Hypothalamus (tissue), 51 donors: ENCODE measurements around the gene LOC128125822.
"Not testable (repeated sequence)": the region's sequence is repeated elsewhere in the genome, so short reads cannot be mapped to it uniquely, and the experiment has no call there.

ENCODE experiments used
- DNase-seq, 51 donors: peaks; one replicate each; lab custom pipeline; 2025; lab: John Stamatoyannopoulos, UW

Gene LOC128125822

DNA sequence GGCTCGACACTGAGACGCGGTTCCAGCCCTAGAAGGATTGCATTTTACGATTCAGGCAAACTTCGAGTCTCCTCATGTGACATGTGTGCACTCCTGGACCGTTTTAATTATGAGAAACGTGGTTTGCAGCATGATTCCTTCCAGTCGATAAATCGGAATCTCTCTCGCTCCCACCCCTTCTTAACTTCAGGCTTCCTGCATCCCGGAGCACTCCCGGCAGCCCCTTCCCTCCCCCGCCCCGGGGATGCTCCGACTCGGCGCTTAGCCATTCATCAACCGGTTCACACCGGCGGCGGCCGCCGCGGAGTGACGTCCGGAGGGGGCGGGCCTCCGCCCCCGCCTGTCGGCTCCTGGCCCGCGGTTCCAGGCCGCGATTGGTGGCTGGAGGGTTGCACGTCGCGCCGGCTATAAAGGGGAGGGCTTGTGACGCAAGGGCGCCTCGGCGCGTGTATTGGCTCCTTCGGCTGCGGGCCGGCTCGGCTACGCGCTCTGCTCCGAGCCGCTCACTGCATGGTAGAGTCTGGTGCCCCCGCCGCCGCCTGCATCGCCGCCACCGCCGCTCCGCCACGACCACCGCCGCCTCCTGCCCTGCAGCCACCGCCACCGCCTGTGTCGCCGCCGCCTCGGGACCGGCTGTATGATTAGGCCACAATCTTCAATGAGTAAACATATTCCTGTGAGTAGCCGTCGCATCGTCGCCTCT is at the start of gene LOC128125822, which contains the start of gene PTP4A1:
TSS of gene LOC128125822 (plus strand) at position 437 of the 703 bp plus-strand sequence.
TSS of gene PTP4A1 (plus strand) at position 437 of the 703 bp plus-strand sequence. CDS start 4,401 bp downstream, outside the sequence.
- DNase-seq, result peak; percentile 80 to 100 (median 97)

GRCh38 chr6:63522911-63523287 is 49.4 kb upstream of the LOC128125822 start:
- not testable (repeated sequence) for DNase-seq

GRCh38 chr6:63523630-63524029 is 48.6 kb upstream of the LOC128125822 start:
- DNase-seq, result no peak

DNA sequence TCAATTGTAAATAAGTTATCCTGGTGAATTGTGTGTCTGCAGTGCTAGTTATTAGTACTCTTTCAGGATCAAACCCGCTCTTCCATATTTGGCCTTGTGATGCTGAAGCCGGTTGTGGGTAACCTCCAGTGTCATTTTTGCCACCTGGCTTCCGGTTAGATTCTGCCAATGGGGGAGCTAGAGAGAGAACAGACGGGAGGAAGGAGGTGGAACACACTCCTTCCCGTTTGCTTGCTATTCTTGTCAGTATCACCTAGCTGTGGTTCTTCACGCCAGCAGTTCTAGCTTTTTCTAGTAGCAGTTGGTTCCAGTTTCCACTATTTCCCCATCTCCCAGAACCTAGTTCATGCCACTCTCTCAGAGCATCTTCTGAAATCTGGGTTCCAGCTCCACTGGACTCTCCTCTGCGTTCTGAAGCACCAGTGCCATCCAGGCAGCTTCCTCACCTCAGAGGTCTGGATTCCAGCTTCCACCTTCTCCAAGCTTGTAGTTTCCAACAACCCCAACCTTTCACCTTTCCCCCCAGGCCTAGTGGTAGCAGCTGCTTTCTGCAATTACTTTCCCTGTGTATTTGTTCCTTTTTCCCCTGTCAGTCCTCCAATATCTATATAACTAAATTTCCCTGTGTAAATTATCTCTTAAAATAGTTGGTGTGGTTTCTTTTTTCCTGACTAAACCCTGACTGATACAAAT is 46.9 kb upstream of the LOC128125822 start:
- no peak for DNase-seq

GRCh38 chr6:63526931-63527330 is 45.3 kb upstream of the LOC128125822 start:
- no peak for DNase-seq

DNA sequence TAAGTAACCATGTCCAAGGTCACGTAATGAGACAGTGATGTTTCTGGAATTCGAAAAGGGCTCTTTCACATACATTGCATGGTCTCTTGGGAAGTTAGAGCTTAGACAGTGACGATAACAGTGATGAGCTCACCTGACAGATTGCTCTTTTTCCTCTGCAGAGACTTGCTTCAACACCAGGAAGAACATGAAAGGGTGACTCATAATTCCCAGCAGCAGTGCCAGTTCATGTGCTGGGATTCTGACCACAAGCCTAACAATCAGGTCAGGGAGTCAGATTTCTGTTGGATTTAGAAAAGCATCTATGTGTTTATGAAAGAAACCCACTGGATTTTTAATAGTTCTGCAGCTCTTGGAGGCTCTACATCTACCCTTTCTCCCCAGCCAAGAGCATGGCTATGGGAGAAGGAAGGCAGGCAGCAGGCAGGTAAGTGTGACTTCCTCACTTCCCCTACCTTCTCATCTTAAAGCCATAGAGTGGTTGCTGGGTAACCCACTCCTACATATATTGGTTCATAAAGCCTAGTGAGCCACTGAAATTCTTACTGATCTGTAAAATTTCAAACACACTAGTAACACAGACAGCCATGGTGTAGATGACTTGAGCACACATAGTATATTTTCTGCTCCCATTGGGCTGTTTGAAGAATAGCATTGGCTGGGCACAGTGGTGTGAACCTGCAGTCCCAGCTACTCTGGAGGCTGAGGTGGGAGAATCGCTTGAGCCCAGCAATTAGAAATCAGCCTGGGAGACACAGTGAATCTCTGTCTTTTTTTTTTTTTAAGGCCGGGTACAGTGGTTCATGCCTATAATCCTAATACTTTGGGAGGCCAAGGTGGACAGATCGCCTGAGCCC is 44.4 kb upstream of the LOC128125822 start:
- DNase-seq, result no peak

- no peak for DNase-seq
Observed at GRCh38 chr6:63529498-63529897, 42.8 kb upstream of the LOC128125822 start.

DNA sequence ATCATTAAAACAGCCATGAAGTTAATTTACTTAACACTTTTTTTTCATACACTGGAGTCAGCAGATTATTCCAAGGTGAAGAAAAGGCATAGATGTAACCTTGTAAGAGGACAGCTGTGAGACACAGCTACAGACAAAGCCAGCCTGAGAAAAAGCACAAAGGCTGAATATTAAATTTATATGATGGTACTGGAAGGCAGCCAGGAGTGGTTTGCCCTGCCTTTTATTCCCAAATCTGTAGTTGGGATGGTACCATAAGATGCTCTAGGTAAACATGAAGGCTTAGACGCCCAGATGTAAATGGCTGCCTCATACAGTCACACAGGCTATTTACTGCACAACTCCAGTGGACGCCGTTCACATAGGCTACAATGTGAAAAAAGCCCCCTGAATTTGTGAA is 42.1 kb upstream of the LOC128125822 start:
- no peak for DNase-seq

- no peak for DNase-seq
Observed at GRCh38 chr6:63530991-63531390, 41.3 kb upstream of the LOC128125822 start.

- no peak for DNase-seq
Observed at GRCh38 chr6:63533026-63533425, 39.3 kb upstream of the LOC128125822 start.

DNA sequence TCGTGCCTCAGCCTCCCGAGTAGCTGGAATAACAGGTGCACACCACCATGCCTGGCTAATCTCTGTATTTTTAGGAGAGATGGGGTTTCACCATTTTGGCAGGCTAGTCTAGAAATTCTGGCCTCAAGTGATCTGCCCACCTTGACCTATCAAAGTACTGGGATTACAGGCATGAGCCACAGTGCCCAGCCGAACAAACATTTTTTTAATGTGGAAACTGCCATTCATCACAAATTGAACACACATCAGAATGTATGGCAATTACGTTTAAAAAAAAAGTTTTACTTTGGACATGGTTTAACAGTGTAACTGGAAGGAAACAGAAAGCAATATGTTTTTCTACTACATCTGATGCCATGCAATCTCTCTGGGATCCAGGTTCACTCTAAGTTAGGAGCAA is 38.3 kb upstream of the LOC128125822 start:
- no peak for DNase-seq

DNA sequence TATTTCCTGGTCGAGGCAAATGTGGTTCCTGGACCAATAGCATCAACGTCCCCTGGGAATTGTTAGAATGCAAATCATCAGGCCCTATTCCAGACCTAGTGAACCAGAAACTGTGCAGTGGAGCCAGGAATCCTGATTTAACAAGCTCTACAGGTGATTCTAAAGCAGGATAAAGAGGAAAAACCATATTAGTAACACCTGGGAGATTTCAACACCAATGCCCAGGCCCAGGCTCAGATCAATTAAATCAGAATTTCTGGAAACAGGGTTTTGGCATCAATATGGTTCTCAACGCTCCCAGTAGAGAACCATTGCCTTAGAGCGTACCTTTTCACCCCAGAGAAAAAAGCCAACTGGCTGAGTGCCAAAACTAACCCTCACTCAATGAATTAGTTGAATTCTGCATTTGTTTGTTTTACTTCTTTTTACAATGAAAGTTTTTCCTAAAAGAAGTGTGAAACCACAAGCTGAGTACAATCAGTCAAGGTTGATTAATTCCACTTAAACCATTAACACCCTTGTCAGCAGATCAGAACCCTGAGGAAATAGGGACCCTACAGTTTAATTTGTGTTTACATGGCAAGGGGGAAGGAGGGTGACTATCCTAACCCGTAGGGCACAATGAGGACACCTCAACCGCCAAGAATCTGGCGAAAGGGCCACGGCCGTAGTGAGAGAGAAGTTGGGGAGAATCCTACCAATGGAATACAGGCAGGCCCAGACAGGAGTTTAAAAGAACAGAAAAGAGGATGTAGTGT is 34.9 kb upstream of the LOC128125822 start:
- DNase-seq, result no peak

DNA sequence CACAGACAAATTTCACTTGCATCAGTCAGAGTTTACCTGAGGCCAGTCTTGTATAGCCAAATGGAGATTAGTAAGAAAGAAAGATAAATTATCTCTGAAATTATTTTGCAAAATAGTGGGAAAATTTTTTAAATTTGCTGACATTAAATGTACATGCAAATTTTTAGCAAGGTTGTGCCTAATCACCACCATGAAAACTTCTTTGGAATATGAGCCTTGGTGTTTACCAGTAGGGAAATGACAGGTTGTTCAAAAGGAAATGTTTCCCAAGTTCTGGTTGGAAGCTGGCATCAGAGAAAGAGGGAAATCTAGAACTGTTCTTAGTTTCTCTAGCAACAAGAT is 34.4 kb upstream of the LOC128125822 start:
- no peak for DNase-seq

GRCh38 chr6:63538550-63538949 is 33.7 kb upstream of the LOC128125822 start:
- no peak for DNase-seq

GRCh38 chr6:63543001-63543400 is 29.3 kb upstream of the LOC128125822 start:
- no peak for DNase-seq

- no peak for DNase-seq
Observed at GRCh38 chr6:63543982-63544381, 28.3 kb upstream of the LOC128125822 start.

DNA sequence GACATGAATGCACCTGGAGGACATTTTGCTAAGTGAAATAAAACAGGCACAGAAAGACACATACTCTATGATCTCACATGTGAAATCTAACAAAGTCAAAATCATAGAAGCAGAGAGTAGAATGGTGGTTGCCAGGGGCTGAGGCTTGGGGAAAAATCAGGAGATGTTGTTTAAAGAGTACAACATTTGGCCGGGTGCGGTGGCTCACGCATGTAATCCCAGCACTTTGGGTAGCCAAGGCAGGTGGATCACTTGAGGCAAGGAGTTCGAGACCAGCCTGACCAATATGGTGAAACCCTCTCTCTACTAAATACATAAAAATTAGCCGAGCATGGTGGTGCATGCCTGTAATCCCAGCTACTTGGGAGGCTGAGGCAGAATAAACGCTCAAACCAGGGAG is 26.0 kb upstream of the LOC128125822 start:
- no peak for DNase-seq

- DNase-seq, result no peak
Observed at GRCh38 chr6:63546697-63547096, 25.6 kb upstream of the LOC128125822 start.

DNA sequence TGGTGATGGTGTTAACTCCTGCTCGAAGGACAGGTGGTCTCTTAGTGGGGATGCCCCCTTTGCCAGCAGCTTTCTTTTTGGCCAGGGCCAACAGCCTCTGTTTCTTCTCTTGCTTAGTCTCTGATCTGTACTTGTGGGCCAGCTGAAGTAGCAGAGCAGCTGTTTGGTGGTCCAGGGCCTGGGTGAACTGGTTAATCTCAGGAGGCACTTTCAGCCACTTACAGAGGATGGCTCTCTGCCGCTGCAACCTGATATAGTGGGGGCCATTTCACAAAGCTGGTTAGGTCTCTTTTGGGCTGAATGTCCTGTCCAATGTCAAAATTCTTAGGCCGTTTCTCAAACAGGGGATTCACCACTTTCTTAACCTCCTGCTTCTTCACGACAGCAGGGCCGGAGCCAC is 23.2 kb upstream of the LOC128125822 start:
- DNase-seq, result no peak

- DNase-seq, result no peak
Observed at GRCh38 chr6:63553208-63553607, 19.1 kb upstream of the LOC128125822 start.

GRCh38 chr6:63553900-63554299 is 18.4 kb upstream of the LOC128125822 start:
- no peak for DNase-seq
